MCF 10A (cell line): ENCODE data around the gene MAP3K13. TPM values are rescaled to one million over a fixed set of nuclear protein-coding genes. Genes with fewer than 3 reads are reported as not detected.
A peak's percentile ranks its signal among the peaks of the same experiment; 100 is the strongest.
"Not testable (repeated sequence)": the region's sequence is repeated elsewhere in the genome, so short reads cannot be mapped to it uniquely, and the experiment has no call there.

Experiments
- BruUV-seq: library from RNA; stranded (reverse); fragments of 400-500 nt; replicated peaks from 2 replicates; lab custom pipeline; 2021; lab: Mats Ljungman, UMichigan
- CTCF ChIA-PET: fragments of 300-600 bp; sonication (Branson Sonifier 250); formaldehyde crosslinking; extraction: SDS; loops from one replicate; lab custom pipeline; 2021; ENCODE audit warnings: antibody characterized with exemption, inconsistent platforms; lab: Yijun Ruan, JAX
- POLR2A ChIA-PET: fragments of 300-600, 350-650 bp; sonication (Branson Sonifier 250); formaldehyde crosslinking; extraction: SDS; loops from one replicate; lab custom pipeline; 2020; ENCODE audit warnings: antibody characterized with exemption, inconsistent platforms; lab: Yijun Ruan, JAX
- DNase-seq: peaks from one replicate; pipeline ENCODE4 v3.0.0-alpha.2; 2018; ENCODE audit not compliant: unreplicated experiment
- H3K27ac Mint-ChIP-seq: one replicate; pipeline ENCODE4 v1.8.0; 2022; ENCODE audit warnings: mild to moderate bottlenecking, low read depth, mixed read lengths; ENCODE audit not compliant: unreplicated experiment
- H3K27me3 Mint-ChIP-seq: one replicate; pipeline ENCODE4 v1.8.0; 2022; ENCODE audit warnings: mixed read lengths; ENCODE audit not compliant: insufficient read depth, unreplicated experiment
- H3K36me3 Mint-ChIP-seq: one replicate; pipeline ENCODE4 v1.8.0; 2022; ENCODE audit warnings: mild to moderate bottlenecking, moderate library complexity, mixed read lengths; ENCODE audit not compliant: insufficient read depth, unreplicated experiment
- H3K4me1 Mint-ChIP-seq: one replicate; pipeline ENCODE4 v1.8.0; 2022; ENCODE audit warnings: mixed read lengths; ENCODE audit not compliant: insufficient read depth, unreplicated experiment
- H3K4me3 Mint-ChIP-seq: one replicate; pipeline ENCODE4 v1.8.0; 2022; ENCODE audit warnings: mild to moderate bottlenecking, moderate library complexity, mixed read lengths; ENCODE audit not compliant: unreplicated experiment
- H3K9me3 Mint-ChIP-seq: one replicate; pipeline ENCODE4 v1.8.0; 2022; ENCODE audit warnings: mixed read lengths; ENCODE audit not compliant: unreplicated experiment
- CTCF ChIP-seq: fragments of 200-600 bp; IDR thresholded peaks from one replicate; pipeline ENCODE4 v1.8.0; 2022; ENCODE audit warnings: antibody characterized with exemption, mild to moderate bottlenecking; ENCODE audit not compliant: unreplicated experiment
- intact Hi-C: fragments of 100-400 bp; cut with micrococcal nuclease; formaldehyde crosslinking; loops from 2 replicates; pipeline ENCODE4 v1.14.1; 2022
- total RNA-seq: library from RNA; stranded (reverse); gene quantifications from 2 replicates; pipeline ENCODE4 v1.2.3, GENCODE V29; 2022

The MAP3K13 gene
- total RNA-seq, 1 experiment from 2014 or later, result 15.8 TPM

GRCh38 chr3:185470323-185470722 lies 107.4 kb downstream of the MAP3K13 start:
- no peak for DNase-seq
- CTCF ChIA-PET, result interaction anchor here (0.6 to 1.8 kb wide), 3 partner anchors 9 to 1299 kb away, joined by 3 to 8 read pairs (median 7); no protein-coding TSS in a partner anchor
- peaks cover 9% of the 10 kb centered on the region for H3K36me3 Mint-ChIP-seq
- no peaks in the 10 kb centered on the region for H3K9me3 Mint-ChIP-seq
- BruUV-seq, result no TSS peak
- H3K4me1 Mint-ChIP-seq, result peaks cover 6% of the 10 kb centered on the region
- no peak overlapping the region for H3K4me3 Mint-ChIP-seq
- no peak for TF ChIP-seq CTCF
- no peaks in the 10 kb centered on the region for H3K27me3 Mint-ChIP-seq
- intact Hi-C loops, result no loop called here
- H3K27ac Mint-ChIP-seq, result no peak overlapping the region
- POLR2A ChIA-PET, result no interaction called here

- H3K27me3 Mint-ChIP-seq, result no peaks in the 10 kb centered on the region
- H3K4me3 Mint-ChIP-seq, result no peak overlapping the region
- peak; percentile 91 for DNase-seq
- no peak overlapping the region for H3K27ac Mint-ChIP-seq
- peaks cover 6% of the 10 kb centered on the region for H3K4me1 Mint-ChIP-seq
- TF ChIP-seq CTCF, result no peak
- POLR2A ChIA-PET, result no interaction called here
- intact Hi-C loops, result no loop called here
- no peaks in the 10 kb centered on the region for H3K9me3 Mint-ChIP-seq
- CTCF ChIA-PET, result interaction anchor here (0.6 kb wide), 1 partner anchor 85 kb away, joined by 3 read pairs; no protein-coding TSS in a partner anchor
- H3K36me3 Mint-ChIP-seq, result peaks cover 20% of the 10 kb centered on the region
- BruUV-seq, result no TSS peak
Measured at GRCh38 chr3:185473290-185473815, 110.4 kb downstream of the MAP3K13 start.

- H3K27ac Mint-ChIP-seq, POLR2A ChIA-PET, DNase-seq, H3K4me1 Mint-ChIP-seq, BruUV-seq, H3K9me3 Mint-ChIP-seq, H3K4me3 Mint-ChIP-seq, H3K27me3 Mint-ChIP-seq, intact Hi-C loops: not testable (repeated sequence)
- CTCF ChIA-PET, result interaction anchor here (0.6 to 1.0 kb wide), 2 partner anchors 15 to 98 kb away, joined by 3 read pairs; no protein-coding TSS in a partner anchor
- peaks cover 20% of the 10 kb centered on the region for H3K36me3 Mint-ChIP-seq
Measured at GRCh38 chr3:185474922-185475321, 112.0 kb downstream of the MAP3K13 start.

GRCh38 chr3:185477316-185477715 lies 114.4 kb downstream of the MAP3K13 start:
- BruUV-seq, result no TSS peak
- POLR2A ChIA-PET, result no interaction called here
- CTCF ChIA-PET, result interaction anchor here (1.4 kb wide), 1 partner anchor 82 kb away, joined by 7 read pairs; no protein-coding TSS in a partner anchor
- intact Hi-C loops, result no loop called here
- Mint-ChIP-seq H3K27ac (no peak overlapping the region), H3K4me3 (no peak overlapping the region), H3K4me1 (peaks cover 6% of the 10 kb centered on the region), H3K36me3 (peaks cover 23% of the 10 kb centered on the region), H3K9me3 (no peaks in the 10 kb centered on the region), H3K27me3 (no peaks in the 10 kb centered on the region)
- no peak for TF ChIP-seq CTCF
- DNase-seq, result no peak
